Gastrocnemius medialis (tissue), 4 donors: ENCODE results near the gene HIRA.

Source experiments
- POLR2A ChIP-seq, 2 donors: fragments of 450-650 bp; IDR thresholded peaks; one replicate each; pipeline ENCODE4 v1.6.1; 2017; ENCODE audit warnings: antibody characterized with exemption in 2 of 2, mild to moderate bottlenecking in 2 of 2, moderate library complexity in 2 of 2
- TF ChIP-seq, protein P1 (sequence below), 5 experiments: fragments of 450-650 bp in 3 of 5; fragments of 200-600 bp in 2 of 5; sonication (generic) in 2 of 5; IDR thresholded peaks in 4 of 5; conservative IDR thresholded peaks in 1 of 5; 1 replicate in 4 of 5; 2 replicates in 1 of 5; pipeline ENCODE4 v1.5.1; 2016 to 2019; ENCODE audit warnings: antibody characterized with exemption in 5 of 5, mild to moderate bottlenecking in 3 of 5, moderate library complexity in 3 of 5

DNA sequence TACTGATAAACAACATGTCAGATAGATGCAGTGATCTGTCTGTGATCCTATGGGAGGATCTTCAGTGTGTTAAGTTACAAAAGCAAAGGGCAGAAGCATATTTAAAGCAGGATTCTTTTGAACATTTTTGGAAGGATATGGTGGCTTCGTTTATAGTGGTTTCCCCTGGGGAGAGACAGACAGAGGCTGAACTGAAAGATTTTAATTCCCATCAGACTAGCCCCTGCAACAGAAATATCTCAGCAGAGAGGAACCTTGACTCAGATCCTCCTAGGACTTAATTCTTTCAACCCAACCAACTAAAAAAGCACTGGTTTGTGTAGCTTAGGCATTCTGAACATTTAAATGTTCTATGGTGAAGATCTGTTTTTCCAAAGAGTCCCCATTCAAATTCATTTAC, 145.7 kb downstream of the HIRA start:
- TF ChIP-seq, protein P1, sequence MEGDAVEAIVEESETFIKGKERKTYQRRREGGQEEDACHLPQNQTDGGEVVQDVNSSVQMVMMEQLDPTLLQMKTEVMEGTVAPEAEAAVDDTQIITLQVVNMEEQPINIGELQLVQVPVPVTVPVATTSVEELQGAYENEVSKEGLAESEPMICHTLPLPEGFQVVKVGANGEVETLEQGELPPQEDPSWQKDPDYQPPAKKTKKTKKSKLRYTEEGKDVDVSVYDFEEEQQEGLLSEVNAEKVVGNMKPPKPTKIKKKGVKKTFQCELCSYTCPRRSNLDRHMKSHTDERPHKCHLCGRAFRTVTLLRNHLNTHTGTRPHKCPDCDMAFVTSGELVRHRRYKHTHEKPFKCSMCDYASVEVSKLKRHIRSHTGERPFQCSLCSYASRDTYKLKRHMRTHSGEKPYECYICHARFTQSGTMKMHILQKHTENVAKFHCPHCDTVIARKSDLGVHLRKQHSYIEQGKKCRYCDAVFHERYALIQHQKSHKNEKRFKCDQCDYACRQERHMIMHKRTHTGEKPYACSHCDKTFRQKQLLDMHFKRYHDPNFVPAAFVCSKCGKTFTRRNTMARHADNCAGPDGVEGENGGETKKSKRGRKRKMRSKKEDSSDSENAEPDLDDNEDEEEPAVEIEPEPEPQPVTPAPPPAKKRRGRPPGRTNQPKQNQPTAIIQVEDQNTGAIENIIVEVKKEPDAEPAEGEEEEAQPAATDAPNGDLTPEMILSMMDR (IDR thresholded peaks at IDR 0.05 in 4 of 5, conservative IDR thresholded peaks at IDR 0.05 in 1 of 5): no peak
- TF ChIP-seq POLR2A (IDR thresholded peaks at IDR 0.05): no peak
